SK-N-SH treated with all-trans-retinoic acid at 6 μM for 48 hours (cell line): ENCODE results near the gene CAPN13.

ENCODE experiments used
- ARNTL ChIP-seq: fragments of 450-650 bp; formaldehyde crosslinking; IDR thresholded peaks from 2 replicates; pipeline ENCODE4 v1.5.0; 2020; ENCODE audit warnings: low read depth, mild to moderate bottlenecking, moderate library complexity, borderline replicate concordance
- CREB5 ChIP-seq: fragments of 250-450 bp; sonication (Bioruptor Pico); IDR thresholded peaks from 2 replicates; pipeline ENCODE4 v1.5.1; 2020; ENCODE audit warnings: low read depth, mild to moderate bottlenecking, moderate library complexity
- CSDC2 ChIP-seq: fragments of 250-450 bp; sonication (Bioruptor Pico); IDR thresholded peaks from 2 replicates; pipeline ENCODE4 v1.5.0; 2020; ENCODE audit warnings: mild to moderate bottlenecking, moderate library complexity
- ESRRG ChIP-seq: fragments of 250-450 bp; sonication (Bioruptor Pico); IDR thresholded peaks from 2 replicates; pipeline ENCODE4 v1.6.1; 2021; ENCODE audit warnings: mild to moderate bottlenecking
- ISL1 ChIP-seq: fragments of 250-450 bp; sonication (Bioruptor Pico); IDR thresholded peaks from 2 replicates; pipeline ENCODE4 v2.1.2; 2022; ENCODE audit warnings: mild to moderate bottlenecking, moderate library complexity
- OSR1 ChIP-seq: fragments of 250-450 bp; sonication (Bioruptor Pico); IDR thresholded peaks from 2 replicates; pipeline ENCODE4 v1.8.0; 2022; ENCODE audit warnings: moderate library complexity, mild to moderate bottlenecking, inconsistent platforms
- RARB ChIP-seq: fragments of 250-450 bp; sonication (Bioruptor Pico); IDR thresholded peaks from 2 replicates; pipeline ENCODE4 v1.8.0; 2021; ENCODE audit warnings: mild to moderate bottlenecking, moderate library complexity
- TOX ChIP-seq: fragments of 250-450 bp; sonication (Bioruptor Pico); IDR thresholded peaks from 2 replicates; pipeline ENCODE4 v1.8.0; 2021; ENCODE audit warnings: mild to moderate bottlenecking, moderate library complexity, borderline replicate concordance
- ZC3H10 ChIP-seq: fragments of 250-450 bp; sonication (Bioruptor Pico); IDR thresholded peaks from 2 replicates; pipeline ENCODE4 v1.5.1; 2021; ENCODE audit warnings: mild to moderate bottlenecking, moderate library complexity
- ZFP30 ChIP-seq: fragments of 450-650 bp; formaldehyde crosslinking; IDR thresholded peaks from 2 replicates; pipeline ENCODE4 v1.5.0; 2022; ENCODE audit warnings: mild to moderate bottlenecking, moderate library complexity
- ZNF70 ChIP-seq: fragments of 450-650 bp; formaldehyde crosslinking; IDR thresholded peaks from 2 replicates; pipeline ENCODE4 v1.5.0; 2020; ENCODE audit warnings: mild to moderate bottlenecking, moderate library complexity
- ZNF8 ChIP-seq: fragments of 450-650 bp; formaldehyde crosslinking; IDR thresholded peaks from 2 replicates; pipeline ENCODE4 v1.5.0; 2020; ENCODE audit warnings: mild to moderate bottlenecking, moderate library complexity
- TF ChIP-seq, protein P1 (sequence below): fragments of 250-450 bp; sonication (Bioruptor Pico); IDR thresholded peaks from 2 replicates; pipeline ENCODE4 v1.8.0; 2020; ENCODE audit warnings: mild to moderate bottlenecking, moderate library complexity, borderline replicate concordance

DNA sequence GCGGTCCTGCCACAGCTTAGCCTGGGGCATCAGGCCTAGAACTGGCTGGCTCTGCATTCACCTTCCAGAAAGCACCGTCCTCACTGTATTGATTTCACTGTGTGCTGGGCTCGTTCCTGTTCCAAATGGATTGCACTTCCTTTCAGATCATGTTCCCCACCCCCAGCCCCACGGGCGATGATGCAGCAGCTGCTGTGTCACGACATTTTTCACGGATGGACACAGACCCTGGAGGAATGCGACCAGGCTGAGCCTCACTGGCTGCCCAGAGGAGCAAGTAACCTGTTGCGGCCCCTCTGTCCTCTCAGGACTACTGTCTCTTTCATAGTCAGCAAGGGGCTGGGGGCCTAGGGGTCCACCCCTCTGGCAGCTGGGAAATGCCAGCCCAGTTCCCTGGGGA lies 50.3 kb downstream of the CAPN13 start:
- TF ChIP-seq ZNF8 (CRISPR knock-in tag) (no peak), OSR1 (CRISPR knock-in tag) (no peak), ISL1 (no peak), CREB5 (no peak), ARNTL (no peak), ESRRG (CRISPR knock-in tag) (no peak), TOX (CRISPR knock-in tag) (no peak), CSDC2 (no peak), ZC3H10 (CRISPR knock-in tag) (no peak), ZNF70 (CRISPR knock-in tag) (no peak), RARB (no peak), ZFP30 (CRISPR knock-in tag) (no peak)
- TF ChIP-seq, protein P1, sequence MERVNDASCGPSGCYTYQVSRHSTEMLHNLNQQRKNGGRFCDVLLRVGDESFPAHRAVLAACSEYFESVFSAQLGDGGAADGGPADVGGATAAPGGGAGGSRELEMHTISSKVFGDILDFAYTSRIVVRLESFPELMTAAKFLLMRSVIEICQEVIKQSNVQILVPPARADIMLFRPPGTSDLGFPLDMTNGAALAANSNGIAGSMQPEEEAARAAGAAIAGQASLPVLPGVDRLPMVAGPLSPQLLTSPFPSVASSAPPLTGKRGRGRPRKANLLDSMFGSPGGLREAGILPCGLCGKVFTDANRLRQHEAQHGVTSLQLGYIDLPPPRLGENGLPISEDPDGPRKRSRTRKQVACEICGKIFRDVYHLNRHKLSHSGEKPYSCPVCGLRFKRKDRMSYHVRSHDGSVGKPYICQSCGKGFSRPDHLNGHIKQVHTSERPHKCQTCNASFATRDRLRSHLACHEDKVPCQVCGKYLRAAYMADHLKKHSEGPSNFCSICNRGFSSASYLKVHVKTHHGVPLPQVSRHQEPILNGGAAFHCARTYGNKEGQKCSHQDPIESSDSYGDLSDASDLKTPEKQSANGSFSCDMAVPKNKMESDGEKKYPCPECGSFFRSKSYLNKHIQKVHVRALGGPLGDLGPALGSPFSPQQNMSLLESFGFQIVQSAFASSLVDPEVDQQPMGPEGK = no peak
